ENCODE results near the gene ZKSCAN5.

GRCh38 chr7:99557196-99557607 lies 52.7 kb downstream of the ZKSCAN5 start:
- TF ChIP-seq CTCF (IDR thresholded peaks at IDR 0.05) (no peak), EZH2 (IDR thresholded peaks at IDR 0.05; ENCODE audit: borderline replicate concordance, insufficient read depth, low read depth, low read length, poor library complexity, severe bottlenecking) (no peak)

All from B cell (primary cell).